PC-3 (cell line): ENCODE data around the gene CTNNA2.

Experiments
- EZH2 ChIP-seq: fragments of 300-600 bp; sonication (generic); IDR thresholded peaks from one replicate; pipeline ENCODE4 v1.6.1; 2017; ENCODE audit warnings: antibody characterized with exemption, mild to moderate bottlenecking, low read length; ENCODE audit not compliant: unreplicated experiment
- TF ChIP-seq, protein P1 (sequence below): fragments of 300-600 bp; sonication (generic); conservative IDR thresholded peaks from 2 replicates; pipeline ENCODE4 v1.5.1; 2017; ENCODE audit warnings: antibody characterized with exemption, low read depth, mild to moderate bottlenecking, low read length

DNA sequence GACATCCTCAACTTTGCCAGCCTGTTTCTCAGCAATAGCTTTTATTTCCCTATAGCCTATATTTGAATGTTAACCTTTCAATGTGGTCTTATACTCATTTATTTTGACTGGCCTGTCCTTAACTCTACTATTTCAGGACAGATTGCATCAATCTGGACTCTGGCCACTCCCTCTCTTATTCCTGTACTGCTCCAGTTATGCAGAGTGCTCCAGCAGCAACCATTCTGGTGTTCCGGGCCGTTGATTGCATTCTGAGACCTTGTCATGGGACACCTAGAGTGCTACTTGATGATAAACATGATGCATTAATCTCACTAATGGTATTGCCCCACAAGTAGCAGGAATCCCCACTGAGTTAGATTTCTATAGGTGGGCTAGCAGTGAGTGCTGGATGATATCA, 428.3 kb downstream of the CTNNA2 start:
- TF ChIP-seq, protein P1, sequence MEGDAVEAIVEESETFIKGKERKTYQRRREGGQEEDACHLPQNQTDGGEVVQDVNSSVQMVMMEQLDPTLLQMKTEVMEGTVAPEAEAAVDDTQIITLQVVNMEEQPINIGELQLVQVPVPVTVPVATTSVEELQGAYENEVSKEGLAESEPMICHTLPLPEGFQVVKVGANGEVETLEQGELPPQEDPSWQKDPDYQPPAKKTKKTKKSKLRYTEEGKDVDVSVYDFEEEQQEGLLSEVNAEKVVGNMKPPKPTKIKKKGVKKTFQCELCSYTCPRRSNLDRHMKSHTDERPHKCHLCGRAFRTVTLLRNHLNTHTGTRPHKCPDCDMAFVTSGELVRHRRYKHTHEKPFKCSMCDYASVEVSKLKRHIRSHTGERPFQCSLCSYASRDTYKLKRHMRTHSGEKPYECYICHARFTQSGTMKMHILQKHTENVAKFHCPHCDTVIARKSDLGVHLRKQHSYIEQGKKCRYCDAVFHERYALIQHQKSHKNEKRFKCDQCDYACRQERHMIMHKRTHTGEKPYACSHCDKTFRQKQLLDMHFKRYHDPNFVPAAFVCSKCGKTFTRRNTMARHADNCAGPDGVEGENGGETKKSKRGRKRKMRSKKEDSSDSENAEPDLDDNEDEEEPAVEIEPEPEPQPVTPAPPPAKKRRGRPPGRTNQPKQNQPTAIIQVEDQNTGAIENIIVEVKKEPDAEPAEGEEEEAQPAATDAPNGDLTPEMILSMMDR = no peak
- no peak for TF ChIP-seq EZH2
